Loucy (cell line): ENCODE measurements around the gene KIF20A.

Experiments
- CTCF ChIP-seq: fragments of 200-600 bp; sonication (generic); conservative IDR thresholded peaks from 2 replicates; pipeline ENCODE4 v1.5.1; 2014; ENCODE audit warnings: mild to moderate bottlenecking, antibody characterized with exemption, low read length
- EZH2phosphoT487 ChIP-seq: fragments of 200-600 bp; IDR thresholded peaks from 2 replicates; pipeline ENCODE4 v1.6.1; 2018; ENCODE audit warnings: antibody characterized with exemption, mild to moderate bottlenecking, moderate library complexity, borderline replicate concordance

- TF ChIP-seq CTCF (no peak), EZH2phosphoT487 (no peak)
Measured at GRCh38 chr5:138216799-138217198, 37.9 kb downstream of the KIF20A start.
